ENCODE measurements around the gene CMKLR1. TPM values are rescaled to one million over a fixed set of nuclear protein-coding genes. Genes with fewer than 3 reads are reported as not detected.

The CMKLR1 gene
- total RNA-seq, 1 experiment from 2014 or later, result 0.12 TPM

- Mint-ChIP-seq H3K9me3 (ENCODE audit: unreplicated experiment) (no peaks in the 10 kb centered on the region), H3K4me3 (ENCODE audit: unreplicated experiment) (no peak overlapping the region), H3K36me3 (ENCODE audit: insufficient read depth, unreplicated experiment) (no peaks in the 10 kb centered on the region), H3K27me3 (ENCODE audit: insufficient read depth, unreplicated experiment) (no peaks in the 10 kb centered on the region), H3K4me1 (ENCODE audit: insufficient read depth, unreplicated experiment) (peaks cover 18% of the 10 kb centered on the region), H3K27ac (ENCODE audit: low read depth, unreplicated experiment) (no peak overlapping the region)
- TF ChIP-seq CTCF (IDR thresholded peaks at IDR 0.05; ENCODE audit: unreplicated experiment), result no peak
- CTCF ChIA-PET, result no interaction called here
- POLR2A ChIA-PET, result no interaction called here
- no peak for DNase-seq (ENCODE audit: unreplicated experiment)
- intact Hi-C loops (cut with micrococcal nuclease), result loop anchor here (2.0 kb wide), 1 partner anchor 23 kb away; no protein-coding TSS in a partner anchor
- no TSS peak for BruUV-seq (replicated peaks)
These were observed 27.5 kb downstream of the CMKLR1 start for GRCh38 chr12:108311605-108312004.

- no peak for TF ChIP-seq CTCF (IDR thresholded peaks at IDR 0.05; ENCODE audit: unreplicated experiment)
- Mint-ChIP-seq H3K4me1 (ENCODE audit: insufficient read depth, unreplicated experiment) (peaks cover 24% of the 10 kb centered on the region), H3K4me3 (ENCODE audit: unreplicated experiment) (no peak overlapping the region), H3K9me3 (ENCODE audit: unreplicated experiment) (no peaks in the 10 kb centered on the region), H3K36me3 (ENCODE audit: insufficient read depth, unreplicated experiment) (no peaks in the 10 kb centered on the region), H3K27ac (ENCODE audit: low read depth, unreplicated experiment) (no peak overlapping the region), H3K27me3 (ENCODE audit: insufficient read depth, unreplicated experiment) (no peaks in the 10 kb centered on the region)
- CTCF ChIA-PET, result no interaction called here
- DNase-seq (ENCODE audit: unreplicated experiment), result no peak
- intact Hi-C loops (cut with micrococcal nuclease), result no loop called here
- POLR2A ChIA-PET, result no interaction called here
- BruUV-seq (replicated peaks), result no TSS peak
These were observed 28.6 kb downstream of the CMKLR1 start for GRCh38 chr12:108310489-108310888.

GRCh38 chr12:108309674-108310312 is 29.3 kb downstream of the CMKLR1 start:
- H3K9me3 Mint-ChIP-seq (ENCODE audit: unreplicated experiment), result no peaks in the 10 kb centered on the region
- no TSS peak for BruUV-seq (replicated peaks)
- no peak overlapping the region for H3K27ac Mint-ChIP-seq (ENCODE audit: low read depth, unreplicated experiment)
- no peak overlapping the region for H3K4me3 Mint-ChIP-seq (ENCODE audit: unreplicated experiment)
- CTCF ChIA-PET, result no interaction called here
- POLR2A ChIA-PET, result interaction anchor here (0.5 kb wide), 1 partner anchor 10 kb away, joined by 3 read pairs; no protein-coding TSS in a partner anchor
- H3K27me3 Mint-ChIP-seq (ENCODE audit: insufficient read depth, unreplicated experiment), result no peaks in the 10 kb centered on the region
- peaks cover 31% of the 10 kb centered on the region for H3K4me1 Mint-ChIP-seq (ENCODE audit: insufficient read depth, unreplicated experiment)
- intact Hi-C loops (cut with micrococcal nuclease), result no loop called here
- DNase-seq (ENCODE audit: unreplicated experiment), result no peak
- no peak for TF ChIP-seq CTCF (IDR thresholded peaks at IDR 0.05; ENCODE audit: unreplicated experiment)
- H3K36me3 Mint-ChIP-seq (ENCODE audit: insufficient read depth, unreplicated experiment), result no peaks in the 10 kb centered on the region

GRCh38 chr12:108308395-108309085 is 30.6 kb downstream of the CMKLR1 start:
- H3K36me3 Mint-ChIP-seq (ENCODE audit: insufficient read depth, unreplicated experiment), result no peaks in the 10 kb centered on the region
- intact Hi-C loops (cut with micrococcal nuclease), result no loop called here
- no TSS peak for BruUV-seq (replicated peaks)
- CTCF ChIA-PET, result interaction anchor here (0.6 to 0.7 kb wide), 2 partner anchors 9 to 27 kb away, joined by 3 to 4 read pairs; no protein-coding TSS in a partner anchor
- H3K9me3 Mint-ChIP-seq (ENCODE audit: unreplicated experiment), result no peaks in the 10 kb centered on the region
- POLR2A ChIA-PET, result no interaction called here
- H3K4me3 Mint-ChIP-seq (ENCODE audit: unreplicated experiment), result no peak overlapping the region
- H3K27me3 Mint-ChIP-seq (ENCODE audit: insufficient read depth, unreplicated experiment), result no peaks in the 10 kb centered on the region
- no peak overlapping the region for H3K27ac Mint-ChIP-seq (ENCODE audit: low read depth, unreplicated experiment)
- peak; percentile 48 for DNase-seq (ENCODE audit: unreplicated experiment)
- H3K4me1 Mint-ChIP-seq (ENCODE audit: insufficient read depth, unreplicated experiment), result peaks cover 36% of the 10 kb centered on the region
- no peak for TF ChIP-seq CTCF (IDR thresholded peaks at IDR 0.05; ENCODE audit: unreplicated experiment)
